ENCODE results near the gene ITGA2B.
A peak's percentile ranks its signal among the peaks of the same experiment; 100 is the strongest.
"Not testable (repeated sequence)": the region's sequence is repeated elsewhere in the genome, so short reads cannot be mapped to it uniquely, and the experiment has no call there.

The ITGA2B gene

GRCh38 chr17:44329516-44329915 is 59.9 kb downstream of the ITGA2B start:
- not testable (repeated sequence) for DNase-seq

- DNase-seq, result no peak
Observed at GRCh38 chr17:44327715-44328449, 61.6 kb downstream of the ITGA2B start.

- DNase-seq, result peak; percentile 93
Observed at GRCh38 chr17:44326861-44327444, 62.5 kb downstream of the ITGA2B start.

GRCh38 chr17:44324571-44325275 is 64.7 kb downstream of the ITGA2B start, which contains the start of gene SLC25A39:
Gene SLC25A39, minus strand, starts transcription at chr17:44324823. Its CDS starts 1,261 bp downstream, at chr17:44323562.
- peak; percentile 89 for DNase-seq

GRCh38 chr17:44324092-44324570 is 65.3 kb downstream of the ITGA2B start:
- no peak for DNase-seq

- DNase-seq, result no peak
Observed at GRCh38 chr17:44323359-44324091, 65.9 kb downstream of the ITGA2B start.

GRCh38 chr17:44322236-44322895 is 67.1 kb downstream of the ITGA2B start:
- no peak for DNase-seq
